Smooth muscle cell (in vitro differentiated cells): Measurements from ENCODE around the gene C20orf96. TPM values are rescaled to one million over a fixed set of nuclear protein-coding genes. Genes with fewer than 3 reads are reported as not detected.

Experiments
- DNase-seq: peaks from one replicate; lab custom pipeline; 2025; ENCODE audit not compliant: unreplicated experiment; lab: John Stamatoyannopoulos, UW
- H2AFZ ChIP-seq: fragments of 200-600 bp; sonication (generic); 2 replicates; pipeline ENCODE4 v1.6.0; 2016; ENCODE audit warnings: antibody characterized with exemption, low read depth, mild to moderate bottlenecking
- H3F3A ChIP-seq: fragments of 200-600 bp; sonication (generic); 2 replicates; pipeline ENCODE4 v1.6.0; 2017; ENCODE audit warnings: antibody characterized with exemption, low read depth
- H3K27ac ChIP-seq: fragments of 200-600 bp; sonication (generic); 2 replicates; pipeline ENCODE4 v1.5.1; 2016; ENCODE audit warnings: low read depth, mild to moderate bottlenecking
- H3K27me3 ChIP-seq: fragments of 200-600 bp; sonication (generic); 2 replicates; pipeline ENCODE4 v1.6.1; 2016; ENCODE audit warnings: low read depth, mild to moderate bottlenecking
- H3K36me3 ChIP-seq: fragments of 200-600 bp; sonication (generic); 2 replicates; pipeline ENCODE4 v1.5.1; 2016; ENCODE audit warnings: low read depth
- H3K4me1 ChIP-seq: fragments of 200-600 bp; sonication (generic); 2 replicates; pipeline ENCODE4 v1.5.1; 2016; ENCODE audit warnings: low read depth
- H3K4me2 ChIP-seq: fragments of 200-600 bp; sonication (generic); 2 replicates; pipeline ENCODE4 v1.6.0; 2016; ENCODE audit warnings: mild to moderate bottlenecking
- H3K4me3 ChIP-seq: fragments of 200-600 bp; sonication (generic); 2 replicates; pipeline ENCODE4 v1.5.1; 2016; ENCODE audit warnings: mild to moderate bottlenecking
- H3K79me2 ChIP-seq: fragments of 200-600 bp; sonication (generic); 2 replicates; pipeline ENCODE4 v1.6.0; 2016; ENCODE audit warnings: low read depth, mild to moderate bottlenecking
- H3K9ac ChIP-seq: fragments of 200-600 bp; sonication (generic); 2 replicates; pipeline ENCODE4 v1.6.0; 2016; ENCODE audit warnings: low read depth
- H3K9me3 ChIP-seq: fragments of 200-600 bp; sonication (generic); replicated peaks from 2 replicates; pipeline ENCODE4 v1.5.1; 2016; ENCODE audit warnings: low read depth
- H4K20me1 ChIP-seq: fragments of 200-600 bp; sonication (generic); 2 replicates; pipeline ENCODE4 v1.6.0; 2016; ENCODE audit warnings: low read depth
- WGBS: methylation state at CpG from one replicate; pipeline ENCODE4 v1.1.7; 2016; ENCODE audit warnings: low lambda C conversion rate; 5-methylcytosine and 5-hydroxymethylcytosine counted together
- polyA plus RNA-seq: library from polyadenylated mRNA; unstranded; fragments of >200 nt; fragmentation: Nextera tagmentation; extraction: Ambion mirVana; gene quantifications from 2 replicates; pipeline ENCODE4 v1.2.1, GENCODE V29; 2016
- total RNA-seq: library from RNA; depleted of rRNA; stranded (reverse); fragments of >200 nt; gene quantifications from 2 replicates; pipeline ENCODE4 v1.2.3, GENCODE V29; 2014
- TF ChIP-seq, protein P1 (sequence below): fragments of 200-600 bp; sonication (generic); IDR thresholded peaks from 2 replicates; pipeline ENCODE4 v1.5.1; 2017; ENCODE audit warnings: borderline replicate concordance, mild to moderate bottlenecking, antibody characterized with exemption; ENCODE audit not compliant: insufficient read depth, poor library complexity, severe bottlenecking

Gene C20orf96
- total and polyA plus RNA-seq, 2 experiments from 2014 or later: 2.8 to 11.2 TPM

- Histone ChIP-seq H3K4me2 (no peak overlapping the region), H2AFZ (no peak overlapping the region), H3K27ac (no peak overlapping the region), H4K20me1 (no peaks in the 10 kb centered on the region), H3K4me1 (no peaks in the 10 kb centered on the region), H3K79me2 (no peaks in the 10 kb centered on the region), H3K27me3 (peaks cover 28% of the 10 kb centered on the region), H3F3A (no peaks in the 10 kb centered on the region), H3K4me3 (no peak overlapping the region), H3K9me3 (no peaks in the 10 kb centered on the region), H3K36me3 (no peaks in the 10 kb centered on the region), H3K9ac (no peak overlapping the region)
- WGBS: 65% methylated on average over 1 of the region's 1 CpG
- no peak for DNase-seq
- TF ChIP-seq, protein P1, sequence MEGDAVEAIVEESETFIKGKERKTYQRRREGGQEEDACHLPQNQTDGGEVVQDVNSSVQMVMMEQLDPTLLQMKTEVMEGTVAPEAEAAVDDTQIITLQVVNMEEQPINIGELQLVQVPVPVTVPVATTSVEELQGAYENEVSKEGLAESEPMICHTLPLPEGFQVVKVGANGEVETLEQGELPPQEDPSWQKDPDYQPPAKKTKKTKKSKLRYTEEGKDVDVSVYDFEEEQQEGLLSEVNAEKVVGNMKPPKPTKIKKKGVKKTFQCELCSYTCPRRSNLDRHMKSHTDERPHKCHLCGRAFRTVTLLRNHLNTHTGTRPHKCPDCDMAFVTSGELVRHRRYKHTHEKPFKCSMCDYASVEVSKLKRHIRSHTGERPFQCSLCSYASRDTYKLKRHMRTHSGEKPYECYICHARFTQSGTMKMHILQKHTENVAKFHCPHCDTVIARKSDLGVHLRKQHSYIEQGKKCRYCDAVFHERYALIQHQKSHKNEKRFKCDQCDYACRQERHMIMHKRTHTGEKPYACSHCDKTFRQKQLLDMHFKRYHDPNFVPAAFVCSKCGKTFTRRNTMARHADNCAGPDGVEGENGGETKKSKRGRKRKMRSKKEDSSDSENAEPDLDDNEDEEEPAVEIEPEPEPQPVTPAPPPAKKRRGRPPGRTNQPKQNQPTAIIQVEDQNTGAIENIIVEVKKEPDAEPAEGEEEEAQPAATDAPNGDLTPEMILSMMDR: no peak
Measured at GRCh38 chr20:221258-221830, 69.2 kb downstream of the C20orf96 start.

Other genes with a start within 250 kb of the C20orf96 start
- gene DEFB125, start 203.1 kb downstream of the C20orf96 start, total RNA-seq: not detected in 2 replicates
- gene DEFB125, start 203.1 kb downstream of the C20orf96 start, polyA plus RNA-seq: not detected in 2 replicates
- not detected in 2 replicates for gene DEFB126, start 148.2 kb downstream of the C20orf96 start, total RNA-seq
- not detected in 2 replicates for gene DEFB126, start 148.2 kb downstream of the C20orf96 start, polyA plus RNA-seq
- not detected in 2 replicates for gene DEFB127, start 133.3 kb downstream of the C20orf96 start, total RNA-seq
- gene DEFB127, start 133.3 kb downstream of the C20orf96 start, polyA plus RNA-seq: not detected in 2 replicates
- not detected in 2 replicates for gene DEFB128, start 101.0 kb downstream of the C20orf96 start, total RNA-seq
- not detected in 2 replicates for gene DEFB128, start 101.0 kb downstream of the C20orf96 start, polyA plus RNA-seq
- not detected in 2 replicates for gene DEFB129, start 63.5 kb downstream of the C20orf96 start, total RNA-seq
- not detected in 2 replicates for gene DEFB129, start 63.5 kb downstream of the C20orf96 start, polyA plus RNA-seq
- not detected in 2 replicates for gene DEFB132, start 33.0 kb downstream of the C20orf96 start, total RNA-seq
- not detected in 2 replicates for gene DEFB132, start 33.0 kb downstream of the C20orf96 start, polyA plus RNA-seq
- 25.9 and 27.7 TPM in 2 replicates for gene ZCCHC3, start 6.8 kb upstream of the C20orf96 start, total RNA-seq
- 26.2 and 32.4 TPM in 2 replicates for gene ZCCHC3, start 6.8 kb upstream of the C20orf96 start, polyA plus RNA-seq
- 3.3 and 7.1 TPM in 2 replicates for gene SOX12, start 34.8 kb upstream of the C20orf96 start, total RNA-seq
- gene SOX12, start 34.8 kb upstream of the C20orf96 start, polyA plus RNA-seq: 16.6 and 17.7 TPM in 2 replicates
- 31.5 and 50.1 TPM in 2 replicates for gene NRSN2, start 56.4 kb upstream of the C20orf96 start, total RNA-seq
- gene NRSN2, start 56.4 kb upstream of the C20orf96 start, polyA plus RNA-seq: 99.1 and 107 TPM in 2 replicates
- gene TRIB3, start 90.0 kb upstream of the C20orf96 start, total RNA-seq: 18.6 and 21.2 TPM in 2 replicates
- 25.7 TPM in 2 replicates for gene TRIB3, start 90.0 kb upstream of the C20orf96 start, polyA plus RNA-seq
- gene RBCK1, start 117.5 kb upstream of the C20orf96 start, total RNA-seq: 43.0 and 49.2 TPM in 2 replicates
- 53.9 and 62.4 TPM in 2 replicates for gene RBCK1, start 117.5 kb upstream of the C20orf96 start, polyA plus RNA-seq
- gene TBC1D20, start 171.8 kb upstream of the C20orf96 start, total RNA-seq: 37.9 and 41.9 TPM in 2 replicates
- gene TBC1D20, start 171.8 kb upstream of the C20orf96 start, polyA plus RNA-seq: 41.6 and 45.7 TPM in 2 replicates